SK-N-SH (cell line): ENCODE data around the gene AVPI1.

ENCODE experiments used
- CTCF ChIP-seq: fragments of 200-600 bp; sonication (generic); IDR thresholded peaks from 2 replicates; pipeline ENCODE4 v1.6.1; 2017; ENCODE audit warnings: antibody characterized with exemption, mild to moderate bottlenecking, moderate library complexity
- EZH2phosphoT487 ChIP-seq: fragments of 200-600 bp; sonication (generic); IDR thresholded peaks from 2 replicates; pipeline ENCODE4 v1.6.1; 2017; ENCODE audit warnings: low read depth, mixed run types, mild to moderate bottlenecking, antibody characterized with exemption, moderate library complexity, borderline replicate concordance
- POLR2AphosphoS5 ChIP-seq: IDR thresholded peaks from 2 replicates; pipeline ENCODE4 v1.6.1; 2012; ENCODE audit warnings: low read depth, low read length
- RAD21 ChIP-seq: IDR thresholded peaks from 2 replicates; pipeline ENCODE4 v1.6.1; 2012; ENCODE audit warnings: mild to moderate bottlenecking, low read length
- SIN3A ChIP-seq: IDR thresholded peaks from 2 replicates; pipeline ENCODE4 v1.6.1; 2012; ENCODE audit warnings: low read depth, mild to moderate bottlenecking, low read length, moderate library complexity, borderline replicate concordance
- SMC3 ChIP-seq: IDR thresholded peaks from 2 replicates; pipeline ENCODE4 v1.6.1; 2012; ENCODE audit warnings: low read depth, low read length, improper control_type of control experiment
- TAF1 ChIP-seq: IDR thresholded peaks from 2 replicates; pipeline ENCODE4 v1.6.1; 2012; ENCODE audit warnings: low read depth, mild to moderate bottlenecking, low read length, moderate library complexity, borderline replicate concordance
- USF2 ChIP-seq: fragments of 150-350 bp; IDR thresholded peaks from 2 replicates; pipeline ENCODE4 v1.6.1; 2017; ENCODE audit warnings: antibody characterized with exemption, low read length, low read depth, borderline replicate concordance

- TF ChIP-seq SMC3 (no peak), USF2 (no peak), CTCF (no peak), RAD21 (no peak), POLR2AphosphoS5 (no peak), SIN3A (no peak), EZH2phosphoT487 (no peak), TAF1 (no peak)
Observed at GRCh38 chr10:97664282-97664850, 22.7 kb downstream of the AVPI1 start.
